Astrocyte (in vitro differentiated cells and primary cell): Measurements from ENCODE around the gene ADGRA3. TPM values are rescaled to one million over a fixed set of nuclear protein-coding genes. Genes with fewer than 3 reads are reported as not detected.

ENCODE experiments used
- DNase-seq: peaks from one replicate; pipeline ENCODE4 v3.0.0-alpha.2; 2010; ENCODE audit warnings: low read depth
- FAIRE-seq: peaks from 2 replicates; lab custom pipeline; 2011; peaks lifted over from hg19 to GRCh38; lab: Jason Lieb, UNC
- H2AFZ ChIP-seq: 2 replicates; pipeline ENCODE4 v1.6.0; 2012; ENCODE audit warnings: low read depth, low read length, inconsistent platforms
- H3K27ac ChIP-seq: 2 replicates; pipeline ENCODE4 v1.5.1; 2011; ENCODE audit warnings: low read depth, low read length, inconsistent platforms
- H3K27me3 ChIP-seq: 2 replicates; pipeline ENCODE4 v1.6.0; 2011; ENCODE audit warnings: low read length, inconsistent platforms; ENCODE audit not compliant: insufficient read depth
- H3K36me3 ChIP-seq: 2 replicates; pipeline ENCODE4 v1.5.1; 2011; ENCODE audit warnings: low read length, inconsistent platforms; ENCODE audit not compliant: insufficient read depth
- H3K4me1 ChIP-seq: 2 replicates; pipeline ENCODE4 v1.5.1; 2011; ENCODE audit warnings: low read length, inconsistent platforms; ENCODE audit not compliant: insufficient read depth
- H3K4me2 ChIP-seq: 2 replicates; pipeline ENCODE4 v1.6.0; 2012; ENCODE audit warnings: low read length, inconsistent platforms
- H3K4me3 ChIP-seq: 2 replicates; pipeline ENCODE4 v1.5.1; 2011; ENCODE audit warnings: low read depth, mild to moderate bottlenecking, low read length, inconsistent platforms; ENCODE audit not compliant: insufficient read depth
- H3K79me2 ChIP-seq: 2 replicates; pipeline ENCODE4 v1.6.0; 2012; ENCODE audit warnings: mild to moderate bottlenecking, low read length, inconsistent platforms; ENCODE audit not compliant: insufficient read depth
- H3K9ac ChIP-seq: 2 replicates; pipeline ENCODE4 v1.6.0; 2012; ENCODE audit warnings: mild to moderate bottlenecking, low read length, inconsistent platforms
- H3K9me3 ChIP-seq: 2 replicates; pipeline ENCODE4 v1.5.1; 2012; ENCODE audit warnings: low read depth, mild to moderate bottlenecking, low read length, inconsistent platforms; ENCODE audit not compliant: insufficient read depth
- H4K20me1 ChIP-seq: 2 replicates; pipeline ENCODE4 v1.6.0; 2012; ENCODE audit warnings: low read length, inconsistent platforms; ENCODE audit not compliant: insufficient read depth
- H3K27ac Mint-ChIP-seq: one replicate; pipeline ENCODE4 v1.8.0; 2021; ENCODE audit warnings: mild to moderate bottlenecking, mixed read lengths; ENCODE audit not compliant: unreplicated experiment
- H3K27me3 Mint-ChIP-seq: one replicate; pipeline ENCODE4 v1.8.0; 2021; ENCODE audit warnings: low read depth, mixed read lengths; ENCODE audit not compliant: unreplicated experiment
- H3K36me3 Mint-ChIP-seq: one replicate; pipeline ENCODE4 v1.8.0; 2021; ENCODE audit warnings: low read depth, mixed read lengths; ENCODE audit not compliant: unreplicated experiment
- H3K4me1 Mint-ChIP-seq: one replicate; pipeline ENCODE4 v1.8.0; 2021; ENCODE audit warnings: low read depth, mixed read lengths; ENCODE audit not compliant: unreplicated experiment
- H3K4me3 Mint-ChIP-seq: one replicate; pipeline ENCODE4 v1.8.0; 2021; ENCODE audit warnings: mild to moderate bottlenecking, moderate library complexity, mixed read lengths; ENCODE audit not compliant: unreplicated experiment
- H3K9me3 Mint-ChIP-seq: one replicate; pipeline ENCODE4 v1.8.0; 2021; ENCODE audit warnings: mild to moderate bottlenecking, mixed read lengths; ENCODE audit not compliant: unreplicated experiment
- CTCF ChIP-seq: IDR thresholded peaks from 2 replicates; pipeline ENCODE4 v1.5.1; 2011; ENCODE audit warnings: low read depth, mild to moderate bottlenecking, inconsistent platforms, low read length, moderate library complexity; ENCODE audit not compliant: insufficient read depth
- EZH2 ChIP-seq: IDR thresholded peaks from 2 replicates; pipeline ENCODE4 v1.6.1; 2012; ENCODE audit warnings: mild to moderate bottlenecking, low read length, inconsistent platforms; ENCODE audit not compliant: insufficient read depth
- total RNA-seq: library from RNA; stranded (reverse); gene quantifications from 2 replicates; pipeline ENCODE4 v1.2.1, GENCODE V29; 2021

ADGRA3 gene
- total RNA-seq, 1 donor from 2014 or later, result 27.3 TPM

GRCh38 chr4:22504447-22504846, 11.4 kb downstream of the ADGRA3 start:
- no peak overlapping the region for H3K4me3 ChIP-seq
- DNase-seq (no peak), FAIRE-seq (no peak)
- H2AFZ ChIP-seq, result no peak overlapping the region
- Mint-ChIP-seq H3K27ac (no peak overlapping the region), H3K36me3 (peaks cover 4% of the 10 kb centered on the region), H3K4me1 (peaks cover 15% of the 10 kb centered on the region), H3K9me3 (no peaks in the 10 kb centered on the region), H3K4me3 (no peak overlapping the region), H3K27me3 (no peaks in the 10 kb centered on the region)
- H3K36me3 ChIP-seq, result no peaks in the 10 kb centered on the region
- TF ChIP-seq EZH2 (no peak), CTCF (no peak)
- H3K27me3 ChIP-seq, result no peaks in the 10 kb centered on the region
- H3K27ac ChIP-seq, result no peak overlapping the region
- H3K79me2 ChIP-seq, result peaks cover 75% of the 10 kb centered on the region
- no peaks in the 10 kb centered on the region for H3K9me3 ChIP-seq
- H3K4me1 ChIP-seq, result peaks cover 13% of the 10 kb centered on the region
- no peak overlapping the region for H3K9ac ChIP-seq
- no peak overlapping the region for H3K4me2 ChIP-seq
- peaks cover 48% of the 10 kb centered on the region for H4K20me1 ChIP-seq

GRCh38 chr4:22502895-22503814, 12.7 kb downstream of the ADGRA3 start:
- TF ChIP-seq EZH2 (no peak), CTCF (no peak)
- Histone ChIP-seq H3K9me3 (no peaks in the 10 kb centered on the region), H2AFZ (no peak overlapping the region), H3K4me2 (peak overlapping the region; percentile 28), H3K4me3 (no peak overlapping the region), H3K79me2 (peaks cover 75% of the 10 kb centered on the region), H3K9ac (no peak overlapping the region), H4K20me1 (peaks cover 39% of the 10 kb centered on the region), H3K36me3 (no peaks in the 10 kb centered on the region), H3K4me1 (peaks cover 13% of the 10 kb centered on the region), H3K27ac (no peak overlapping the region), H3K27me3 (no peaks in the 10 kb centered on the region)
- Mint-ChIP-seq H3K36me3 (no peaks in the 10 kb centered on the region), H3K4me3 (no peak overlapping the region), H3K27me3 (no peaks in the 10 kb centered on the region), H3K27ac (no peak overlapping the region), H3K9me3 (no peaks in the 10 kb centered on the region), H3K4me1 (peaks cover 15% of the 10 kb centered on the region)
- FAIRE-seq, result no peak
- peak; percentile 70 for DNase-seq

GRCh38 chr4:22501715-22502095, 14.2 kb downstream of the ADGRA3 start:
- FAIRE-seq (no peak), DNase-seq (no peak)
- H3K4me3 Mint-ChIP-seq, result peak overlapping the region; percentile 2
- H3K36me3 Mint-ChIP-seq, result no peaks in the 10 kb centered on the region
- no peak overlapping the region for H3K9ac ChIP-seq
- H4K20me1 ChIP-seq, result peaks cover 32% of the 10 kb centered on the region
- peaks cover 74% of the 10 kb centered on the region for H3K79me2 ChIP-seq
- H2AFZ ChIP-seq, result no peak overlapping the region
- H3K9me3 ChIP-seq, result no peaks in the 10 kb centered on the region
- peak overlapping the region; percentile 49 for H3K27ac ChIP-seq
- H3K4me1 ChIP-seq, result peaks cover 7% of the 10 kb centered on the region
- H3K27ac Mint-ChIP-seq, result no peak overlapping the region
- H3K27me3 Mint-ChIP-seq, result no peaks in the 10 kb centered on the region
- H3K4me1 Mint-ChIP-seq, result peaks cover 13% of the 10 kb centered on the region
- H3K4me2 ChIP-seq, result peak overlapping the region; percentile 19
- H3K4me3 ChIP-seq, result no peak overlapping the region
- H3K36me3 ChIP-seq, result no peaks in the 10 kb centered on the region
- TF ChIP-seq EZH2 (no peak), CTCF (no peak)
- H3K9me3 Mint-ChIP-seq, result no peaks in the 10 kb centered on the region
- no peaks in the 10 kb centered on the region for H3K27me3 ChIP-seq
